Fibroblast of skin of right biceps (primary cell): ENCODE measurements around the gene IMPDH1.
A peak's percentile ranks its signal among the peaks of the same experiment; 100 is the strongest.

ENCODE experiments used
- DNase-seq: peaks from one replicate; pipeline ENCODE4 v3.0.0-alpha.2; 2013

Gene IMPDH1

DNA sequence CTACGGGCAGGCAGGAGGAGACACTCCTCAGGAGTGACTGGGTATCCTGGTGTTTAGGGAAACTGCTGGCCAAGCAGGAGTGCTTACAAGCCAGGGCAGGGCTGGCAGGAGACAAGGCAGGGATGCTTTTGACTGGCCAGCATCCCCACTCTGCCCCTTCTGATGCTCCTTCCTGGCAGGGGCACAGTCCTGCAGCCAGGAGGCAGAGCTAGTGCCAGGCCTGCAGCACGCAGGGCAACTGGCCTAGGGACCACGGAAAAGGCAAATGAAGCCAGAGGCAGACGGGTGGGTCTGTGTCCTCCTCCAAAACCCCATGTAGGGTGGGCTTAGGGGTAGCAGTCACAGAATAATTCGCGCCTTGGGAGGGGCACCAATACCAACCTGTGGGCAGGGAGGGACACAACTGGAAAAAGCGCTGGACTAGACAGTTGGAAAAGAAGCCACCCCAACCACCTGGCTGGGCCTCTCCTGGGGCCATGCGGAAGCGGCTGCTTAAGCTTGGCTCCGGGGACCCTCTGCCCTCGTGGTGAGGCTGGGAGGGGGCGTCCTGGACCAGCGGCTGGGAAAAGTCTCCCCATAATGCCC lies 4.8 kb downstream of the IMPDH1 start:
- DNase-seq, result no peak

DNA sequence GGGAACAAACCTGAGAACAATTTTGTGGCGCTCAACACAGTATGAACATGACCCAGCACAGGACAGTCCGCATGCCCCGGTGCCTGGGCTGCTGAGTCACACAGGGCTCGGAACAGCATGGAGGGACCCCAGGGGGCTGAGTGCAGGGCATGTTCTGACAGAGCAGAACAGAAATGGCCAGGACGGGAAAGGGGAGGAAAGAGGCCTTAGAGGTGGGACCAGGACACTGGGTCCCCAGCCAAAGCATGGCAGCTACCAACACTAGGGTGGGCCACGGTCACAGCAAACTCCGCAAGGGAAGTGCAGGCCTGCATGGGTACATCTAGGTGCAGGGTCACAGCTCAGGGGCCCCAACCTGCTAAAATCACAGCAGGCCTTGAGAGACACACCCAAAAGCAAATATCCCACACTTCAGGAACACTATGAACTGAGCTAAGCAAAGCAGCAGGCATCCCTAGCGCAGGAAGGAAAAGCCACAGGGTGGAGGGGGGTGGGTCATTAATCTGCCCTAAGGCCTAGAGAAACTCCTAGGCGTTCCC lies 5.6 kb downstream of the IMPDH1 start:
- no peak for DNase-seq

DNA sequence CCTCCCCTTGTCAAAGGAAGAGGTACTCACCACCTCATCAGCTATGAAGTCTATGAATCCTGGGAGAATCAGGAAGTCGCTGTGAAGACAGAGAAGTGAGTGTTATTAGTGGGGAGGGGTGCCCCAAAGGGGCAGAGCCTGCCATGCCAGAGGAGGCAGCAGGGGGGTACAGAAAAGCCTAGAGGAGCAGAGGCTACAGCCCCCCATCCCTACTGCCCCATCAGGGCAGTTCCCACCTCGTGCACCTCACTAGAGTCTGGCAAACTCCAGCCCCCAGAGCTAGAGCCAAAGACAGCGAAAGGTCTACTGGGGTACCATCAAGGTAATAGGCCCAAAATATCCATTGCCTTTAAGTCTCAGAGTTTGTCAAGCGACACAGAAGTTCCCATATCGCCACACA lies 6.1 kb downstream of the IMPDH1 start:
- no peak for DNase-seq

DNA sequence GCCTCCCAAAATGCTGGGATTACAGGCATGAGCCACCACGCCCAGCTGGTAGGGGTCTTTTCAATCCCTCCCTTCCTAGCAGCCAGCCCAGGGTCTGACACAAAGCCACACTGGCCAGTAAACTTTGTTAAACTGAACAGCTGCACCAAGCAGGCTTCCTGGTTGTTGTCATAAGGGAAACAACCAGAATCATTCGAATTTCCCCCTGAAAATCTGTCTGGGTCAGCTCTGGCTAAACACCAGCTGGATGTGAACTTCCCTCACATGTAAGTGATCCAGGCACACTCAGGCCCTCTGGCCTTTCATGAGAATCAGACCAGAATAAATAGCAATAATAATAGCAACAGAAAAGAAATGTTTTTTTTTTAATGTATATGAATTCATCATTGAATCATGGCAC lies 7.4 kb downstream of the IMPDH1 start:
- no peak for DNase-seq

DNA sequence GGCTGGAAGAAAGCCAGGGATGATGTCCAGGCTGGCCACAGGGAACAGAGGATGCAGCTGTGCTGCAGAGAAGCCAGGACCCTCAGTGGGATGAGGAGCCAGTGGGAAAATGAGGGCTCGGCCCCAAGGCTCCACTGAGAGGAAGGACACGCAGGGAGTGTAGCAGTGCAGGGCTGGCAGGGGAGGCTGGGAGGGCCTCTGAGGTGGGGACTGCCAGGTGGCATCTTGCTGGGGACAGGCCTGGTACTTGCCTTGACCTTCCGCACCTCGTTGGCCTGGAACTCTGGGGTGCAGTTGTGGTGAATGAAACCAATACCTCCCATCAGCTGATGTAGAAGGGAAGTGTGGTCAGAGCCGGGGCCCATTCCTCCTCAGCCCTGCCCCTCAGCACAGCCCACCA lies 9.2 kb downstream of the IMPDH1 start:
- DNase-seq, result no peak

DNA sequence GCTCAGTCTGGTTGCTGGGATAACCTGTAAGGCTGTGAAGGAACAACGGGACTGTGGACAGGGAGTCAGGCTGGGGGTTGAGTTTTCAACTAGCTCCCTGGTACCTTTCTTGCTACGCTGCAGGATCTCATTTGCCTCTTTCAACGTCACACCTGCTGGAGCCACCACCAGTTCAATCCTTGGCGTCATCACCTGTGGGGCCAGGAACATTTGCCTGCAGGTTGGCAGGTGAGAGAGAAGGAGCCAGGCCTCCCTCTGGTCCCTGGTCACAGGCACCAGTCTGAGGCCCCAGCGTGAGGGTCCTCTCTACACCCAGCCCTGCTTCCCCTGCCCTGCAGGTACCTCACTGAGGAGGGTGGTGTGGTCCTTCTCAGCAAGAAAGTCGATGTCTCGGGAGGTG lies 9.8 kb downstream of the IMPDH1 start:
- DNase-seq, result no peak

DNA sequence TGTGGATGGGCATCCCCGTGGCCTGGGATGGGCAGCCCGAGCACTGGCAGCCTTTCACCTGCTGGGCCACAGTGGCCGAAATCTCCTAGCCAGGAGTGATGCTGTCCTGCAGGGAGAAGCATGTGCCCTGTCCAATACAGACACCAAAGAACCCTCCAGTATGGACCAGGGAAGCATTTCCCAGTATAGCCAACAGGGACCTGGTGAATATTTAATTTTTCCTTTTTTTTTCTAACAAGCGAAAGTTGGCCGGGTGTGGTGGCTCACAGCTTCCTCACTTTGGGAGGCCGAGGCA lies 11.0 kb downstream of the IMPDH1 start:
- no peak for DNase-seq

DNA sequence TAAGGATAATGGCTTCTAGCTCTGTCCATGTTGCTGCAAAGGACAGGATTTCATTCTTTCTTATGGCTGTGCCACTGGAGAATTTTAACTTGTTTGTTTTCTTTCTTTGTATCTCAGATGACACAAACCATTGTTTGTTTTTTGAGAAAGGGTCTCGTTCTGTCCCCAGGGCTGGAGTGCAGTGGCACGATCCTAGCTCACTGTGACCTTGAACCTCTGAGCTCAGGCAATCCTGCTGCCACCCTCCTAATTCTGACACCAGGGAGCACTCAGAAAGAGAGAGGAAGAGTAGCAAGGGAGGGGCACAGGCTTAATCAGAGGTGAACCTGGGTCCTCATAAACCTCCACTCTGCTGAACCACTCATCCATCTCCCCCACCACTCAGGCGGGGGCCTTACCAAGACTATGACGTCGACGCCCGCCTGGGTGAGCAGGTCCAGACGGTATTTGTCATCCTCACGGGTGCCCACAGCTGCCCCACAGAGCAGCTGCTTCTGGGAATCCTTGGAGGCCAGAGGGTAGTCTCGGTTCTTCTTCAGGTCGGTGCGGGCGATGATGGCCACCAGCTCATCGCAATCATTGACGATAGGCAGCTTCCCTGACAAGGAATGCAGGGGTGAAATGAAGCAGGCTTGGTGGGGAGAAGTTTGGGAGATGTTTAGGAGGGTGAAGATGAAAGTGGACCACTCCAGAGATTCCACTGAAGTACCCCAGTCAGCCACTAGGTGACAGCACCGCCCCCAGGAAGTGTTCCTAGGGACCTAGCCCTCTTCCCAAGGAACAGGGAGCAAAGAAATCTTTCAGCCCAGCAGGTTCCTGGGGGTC lies 11.6 kb downstream of the IMPDH1 start:
- DNase-seq, result peak; percentile 40

DNA sequence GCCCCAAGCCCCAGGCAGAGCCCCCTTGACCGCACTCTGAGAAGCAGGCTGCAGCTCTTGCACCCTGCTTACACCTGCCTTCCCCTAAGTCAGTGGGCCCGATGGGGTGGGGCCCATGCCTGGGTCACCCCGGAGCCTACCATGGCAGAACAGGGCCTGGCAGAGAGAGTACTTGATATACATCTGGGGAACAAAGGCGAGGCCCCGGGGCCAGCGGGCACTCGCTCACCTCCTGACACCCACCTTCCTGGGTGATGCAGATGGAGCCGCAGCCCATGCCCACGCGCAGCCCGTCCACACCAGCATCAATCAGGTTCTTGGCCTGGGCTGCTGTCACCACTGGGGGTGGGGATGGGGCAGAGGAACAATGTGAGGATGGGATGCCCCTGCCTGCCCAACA lies 13.4 kb downstream of the IMPDH1 start:
- DNase-seq, result no peak

DNA sequence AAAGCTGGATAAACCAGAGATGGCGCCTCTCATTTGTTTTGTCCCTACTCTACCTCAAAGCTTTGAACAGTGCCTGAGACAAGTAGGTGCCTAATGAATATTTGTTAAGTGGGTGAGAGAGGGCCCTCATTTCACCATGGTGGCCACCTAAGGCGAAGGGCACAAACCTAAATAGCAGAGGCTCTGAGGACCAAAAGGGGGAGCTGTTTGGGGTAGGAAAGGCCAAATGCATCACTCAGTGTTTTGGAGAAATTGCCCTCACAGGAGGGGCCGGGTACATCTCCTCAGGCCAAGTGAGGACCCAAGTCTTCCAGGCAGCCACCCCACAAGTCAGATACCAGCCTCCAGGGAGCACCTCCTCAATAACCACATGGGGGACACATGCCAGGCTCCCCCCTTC lies 14.0 kb downstream of the IMPDH1 start:
- DNase-seq, result no peak

DNA sequence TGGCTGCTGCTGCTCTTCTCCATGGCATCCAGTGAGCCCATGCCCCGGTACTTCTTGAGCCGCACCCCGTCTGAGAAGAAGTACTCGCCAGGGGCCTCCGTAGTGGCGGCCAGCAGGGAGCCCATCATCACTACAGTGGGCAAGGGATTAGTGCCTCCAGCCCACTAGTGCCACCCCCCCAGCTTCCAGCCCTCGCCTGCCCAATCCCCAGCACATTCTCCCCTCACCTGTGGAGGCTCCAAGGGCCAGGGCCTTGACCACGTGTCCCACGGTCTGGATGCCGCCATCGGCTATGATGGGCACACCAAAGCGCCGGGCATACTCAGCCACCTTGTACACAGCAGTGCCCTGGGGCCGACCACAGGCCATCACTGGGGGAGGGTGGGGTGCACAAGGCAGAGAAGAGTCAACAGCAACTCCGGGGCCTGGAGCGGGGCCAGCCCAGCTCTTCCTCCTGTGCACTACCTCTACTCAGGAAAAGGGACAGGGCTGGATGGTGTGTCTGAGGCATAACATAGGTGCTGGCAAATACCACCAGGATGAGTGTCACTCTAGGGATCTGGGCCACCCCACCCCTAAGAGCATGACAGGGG lies 14.8 kb downstream of the IMPDH1 start:
- DNase-seq, result no peak

DNA sequence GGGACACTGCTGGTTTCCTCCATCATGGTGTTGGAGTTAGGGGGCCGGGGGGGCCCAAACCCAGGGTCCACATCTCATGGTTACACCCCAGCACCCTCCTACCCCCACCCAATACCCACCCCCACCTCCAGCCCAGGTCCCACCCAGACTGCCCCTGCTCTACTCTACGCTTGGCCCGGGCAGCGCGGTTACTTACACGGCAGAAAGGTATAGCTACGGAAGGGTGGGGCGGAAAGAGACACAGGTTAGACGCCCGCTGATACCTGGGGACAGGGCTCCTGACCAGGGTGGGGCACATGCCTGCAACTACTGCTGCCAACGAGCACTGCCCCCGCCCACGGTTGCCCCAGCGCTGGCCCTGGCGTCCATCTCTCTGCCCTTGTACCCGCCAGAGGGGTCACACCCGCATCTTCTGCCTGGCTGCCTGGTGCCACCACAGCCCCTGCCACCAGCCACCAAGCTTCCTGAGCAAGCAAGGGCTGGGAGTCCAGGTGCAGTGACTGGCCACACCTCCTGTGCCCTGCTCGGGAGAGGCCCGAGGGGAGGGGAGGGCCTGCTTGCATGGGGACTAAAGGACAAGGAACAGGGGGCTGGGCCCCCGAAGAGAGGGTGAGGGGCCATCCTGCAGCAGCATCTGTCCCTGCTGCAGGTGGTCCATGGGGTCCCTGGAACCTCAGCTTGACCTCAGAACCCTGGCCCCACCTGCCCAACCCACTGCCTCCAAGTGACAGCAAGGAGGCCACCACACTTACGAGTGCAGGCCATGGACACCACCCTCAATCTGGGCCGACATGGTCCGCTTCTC lies 16.1 kb downstream of the IMPDH1 start:
- no peak for DNase-seq

DNA sequence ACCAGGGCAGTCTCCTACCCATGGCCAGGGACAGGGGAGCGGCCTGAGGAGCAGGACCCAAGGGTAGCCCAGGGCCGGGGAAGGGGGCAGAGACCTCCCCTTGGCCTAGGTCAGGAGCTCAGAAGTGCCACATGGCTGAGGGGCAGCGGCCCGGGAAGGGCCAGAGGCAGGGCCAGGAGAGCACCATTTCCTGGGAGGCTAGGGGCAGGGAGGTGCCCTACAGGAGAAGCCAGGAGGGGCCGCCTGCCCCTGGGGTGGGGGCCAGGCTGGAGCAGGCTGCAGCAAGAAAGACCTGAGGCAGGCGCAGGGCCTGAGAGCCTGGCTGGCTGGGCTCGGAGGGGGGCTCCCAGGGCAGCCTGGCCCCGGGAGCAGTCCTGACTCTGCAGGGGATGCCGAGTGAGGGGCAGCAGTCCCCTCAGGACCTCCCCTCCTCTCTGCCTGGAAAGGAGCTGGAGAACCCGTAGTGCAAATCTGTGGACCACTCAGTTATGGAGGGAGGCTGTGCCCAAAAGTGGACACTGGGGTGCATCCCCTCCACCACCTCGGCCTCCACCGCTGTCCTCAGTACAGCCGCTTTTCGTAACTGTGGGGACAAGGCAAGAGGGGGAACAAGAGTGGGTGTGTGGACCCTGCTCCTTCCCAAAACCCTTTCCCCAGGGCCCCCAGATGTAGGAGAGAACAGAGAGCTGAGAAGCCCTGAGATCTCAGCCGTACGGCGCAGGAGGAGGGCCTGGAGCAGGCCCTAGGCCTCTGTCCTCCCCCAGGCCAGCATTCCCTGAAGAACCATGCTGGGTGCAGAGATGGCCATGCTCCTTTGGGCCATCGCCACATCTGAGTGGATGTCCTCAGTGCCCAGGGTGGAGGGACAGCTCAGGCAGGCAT lies 17.1 kb downstream of the IMPDH1 start:
- DNase-seq, result no peak

DNA sequence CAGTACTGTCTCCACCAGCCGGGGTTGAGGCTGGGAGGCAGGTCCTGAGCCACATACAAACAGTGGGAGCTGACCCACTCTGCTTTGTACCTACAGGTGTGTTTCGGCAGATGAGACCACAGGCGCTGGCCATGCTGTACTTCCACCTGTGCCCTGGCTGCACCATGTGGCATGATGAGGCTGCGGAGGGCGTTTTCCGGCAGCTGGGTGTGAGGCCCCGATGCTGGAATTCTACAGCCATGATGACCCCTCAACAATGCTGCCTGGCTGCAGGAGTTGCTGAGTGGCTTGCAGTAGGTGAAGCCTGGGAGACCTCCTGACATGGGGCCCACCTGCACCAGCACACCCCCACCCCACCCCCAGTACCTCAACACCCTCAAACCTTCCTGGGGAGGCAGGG lies 18.0 kb downstream of the IMPDH1 start:
- no peak for DNase-seq

DNA sequence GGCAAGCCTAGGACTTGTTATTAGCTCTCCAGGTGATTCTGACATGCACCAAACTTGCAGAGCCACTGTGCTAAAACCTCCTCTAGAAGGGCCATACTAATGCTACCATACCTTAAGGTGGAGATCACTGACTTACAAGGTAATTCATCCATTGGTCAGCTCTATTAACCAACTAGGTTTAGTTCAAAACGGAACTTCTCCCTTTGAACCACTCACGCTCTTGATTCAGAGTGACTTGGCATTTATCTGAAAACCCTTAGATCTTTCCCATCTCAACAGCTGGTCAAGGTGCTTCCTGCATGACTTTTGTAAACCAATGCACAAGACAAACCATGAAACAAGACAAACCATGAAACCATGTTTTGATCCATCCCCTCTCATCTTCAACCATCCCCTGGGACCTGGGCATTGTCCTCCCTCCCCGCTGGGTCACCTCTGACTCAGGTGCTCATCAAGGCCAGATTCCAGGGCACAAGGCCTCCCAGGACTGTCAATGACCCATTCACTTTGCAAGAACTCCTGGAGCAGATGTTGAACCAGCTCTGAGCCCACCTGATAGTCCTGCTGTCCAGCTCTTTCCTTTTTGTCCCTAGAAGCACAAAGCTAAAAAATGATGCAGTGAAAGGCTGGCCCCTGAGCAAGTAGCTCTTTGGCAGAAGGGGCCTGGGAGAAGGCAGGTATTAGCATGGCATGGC lies 18.8 kb downstream of the IMPDH1 start:
- DNase-seq, result no peak

DNA sequence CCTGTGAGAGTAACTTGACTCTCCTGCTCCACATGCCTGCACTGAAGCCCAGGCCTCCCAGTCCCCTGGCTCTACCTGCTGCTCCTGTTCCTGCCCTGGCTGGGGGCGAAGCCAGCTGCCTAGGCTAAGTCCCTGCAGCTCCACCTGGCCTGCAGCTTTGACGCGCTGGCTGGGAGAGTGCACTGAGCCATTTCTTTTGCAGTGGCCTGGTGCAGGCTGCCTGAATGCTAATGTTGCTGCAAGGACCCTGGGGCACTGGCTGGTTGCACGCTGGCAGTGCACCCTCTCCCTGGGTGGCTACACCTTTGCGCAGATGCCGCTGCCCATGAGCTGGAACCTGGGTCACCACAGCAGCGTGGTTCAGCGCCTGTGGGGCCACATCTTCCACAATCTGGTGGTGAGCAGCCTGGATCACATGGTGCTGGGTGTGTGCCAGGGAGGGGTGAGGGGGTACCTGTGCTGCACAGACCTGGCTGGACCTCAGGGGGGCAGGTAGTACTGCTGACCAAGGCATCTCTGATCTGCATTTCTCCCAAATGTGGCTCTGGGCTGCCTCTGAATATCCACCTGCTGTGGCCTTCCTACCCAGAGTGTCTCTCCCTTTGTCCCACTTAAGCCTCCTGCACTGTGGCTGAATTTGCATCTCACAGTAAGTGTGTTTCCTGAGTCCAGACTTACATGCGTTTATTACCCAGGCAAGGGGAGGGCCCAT lies 20.0 kb downstream of the IMPDH1 start:
- DNase-seq, result no peak

DNA sequence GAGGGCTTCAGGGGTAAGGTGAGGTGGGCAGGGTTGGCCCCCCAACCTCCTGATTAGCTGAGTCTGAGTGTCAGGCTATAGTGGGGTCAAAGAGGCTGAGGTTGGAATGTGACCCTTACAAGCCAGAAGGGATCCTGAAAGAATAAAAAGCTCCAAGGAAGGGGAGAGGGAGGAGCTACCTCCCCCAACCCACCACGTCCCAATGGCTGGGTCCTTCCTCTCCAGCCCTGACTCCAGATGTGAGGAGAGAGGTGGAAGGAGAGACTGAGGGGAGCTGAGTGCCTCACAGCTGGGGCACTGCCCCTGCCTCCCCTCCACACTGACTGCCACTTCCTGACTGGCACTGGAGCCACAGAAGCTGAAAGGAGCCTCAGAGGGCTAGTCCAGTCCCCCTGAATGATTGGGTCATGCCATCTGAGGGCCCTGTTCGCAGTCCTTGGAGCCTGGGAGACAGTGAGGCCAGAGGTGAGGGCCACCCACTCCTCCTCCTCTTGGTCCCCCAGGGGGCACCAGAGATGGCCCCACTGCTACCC lies 20.6 kb downstream of the IMPDH1 start:
- no peak for DNase-seq

DNA sequence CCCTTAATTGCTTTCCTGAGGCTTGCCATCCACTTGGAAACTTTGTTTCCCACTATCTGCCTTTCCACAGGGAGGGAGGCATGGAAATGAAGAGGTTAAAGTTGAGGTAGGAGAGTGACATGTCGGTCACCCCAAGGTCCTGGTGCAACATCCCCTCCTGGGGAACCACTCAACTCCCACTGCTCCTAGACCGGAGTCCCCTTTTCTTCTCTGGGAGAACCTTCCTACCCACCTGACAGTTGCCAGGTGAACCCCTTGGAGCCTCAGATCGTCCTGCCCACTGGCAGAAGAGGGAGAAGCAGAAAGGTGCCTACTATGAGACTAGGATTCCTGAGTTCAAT lies 21.7 kb downstream of the IMPDH1 start:
- DNase-seq, result no peak

DNA sequence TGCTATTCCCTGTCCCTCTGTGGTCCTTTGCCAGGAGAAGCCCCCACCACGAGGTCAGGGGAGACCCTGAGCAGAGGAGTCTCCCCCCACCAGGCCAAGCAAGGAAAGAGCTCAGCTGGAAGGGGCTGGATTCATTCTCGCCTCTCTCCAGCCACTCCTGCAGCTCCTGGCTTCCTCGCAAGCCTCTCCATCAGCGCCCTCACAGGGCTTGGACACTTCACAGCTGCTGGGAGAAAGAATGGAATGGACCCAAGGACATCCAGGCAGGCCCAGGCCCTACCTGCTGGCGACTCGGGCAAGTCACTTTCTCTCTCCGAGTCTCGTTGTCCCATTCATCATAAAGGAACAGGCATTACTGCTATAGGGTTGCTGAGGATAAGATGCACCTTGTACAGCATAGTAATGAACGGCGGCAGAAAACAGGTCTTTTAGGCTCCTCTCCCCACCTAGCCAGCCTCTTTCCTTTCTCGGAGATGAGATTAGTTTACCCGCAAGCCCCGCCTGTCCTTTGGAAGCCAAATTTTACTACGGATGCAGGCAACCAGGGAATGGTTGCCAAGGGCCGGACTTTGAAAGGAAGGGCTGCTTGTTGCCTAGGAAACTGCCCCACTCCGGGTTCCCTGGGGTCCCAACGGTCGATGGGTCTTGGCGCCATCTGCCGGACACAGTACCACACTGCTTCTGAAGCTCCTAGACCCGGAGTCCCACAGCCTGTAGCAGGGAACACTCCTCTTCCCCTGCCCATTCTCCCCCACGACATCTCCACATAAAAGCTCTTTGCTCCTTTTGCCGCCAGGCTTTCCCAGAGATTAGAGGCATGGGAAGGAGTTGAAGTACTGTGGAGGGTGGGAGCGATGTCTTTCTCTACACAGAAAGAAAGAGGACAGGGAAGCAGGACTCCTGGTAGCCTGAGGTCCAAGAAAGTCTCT lies 22.3 kb downstream of the IMPDH1 start:
- DNase-seq, result peak; percentile 69
